EH (cell line): ENCODE measurements around the gene PMIS2.

Experiments used
- DNase-seq: peaks from one replicate; pipeline ENCODE4 v3.0.0-alpha.2; 2015; ENCODE audit warnings: low read depth

Gene PMIS2

GRCh38 chr19:35585848-35586247 lies at the start of gene PMIS2:
Gene PMIS2 (plus strand): TSS chr19:35586173. CDS start chr19:35586260, 87 bp downstream.
- peak; percentile 12 for DNase-seq

GRCh38 chr19:35539314-35539713 lies 46.7 kb upstream of the PMIS2 start:
- no peak for DNase-seq

- no peak for DNase-seq
Measured at GRCh38 chr19:35539850-35540249, 46.1 kb upstream of the PMIS2 start.

- DNase-seq = no peak
Measured at GRCh38 chr19:35540356-35540927, 45.5 kb upstream of the PMIS2 start.

GRCh38 chr19:35542209-35542608 lies 43.8 kb upstream of the PMIS2 start:
- DNase-seq = no peak

- no peak for DNase-seq
Measured at GRCh38 chr19:35543280-35544109, 42.5 kb upstream of the PMIS2 start.

GRCh38 chr19:35544110-35544802 lies 41.7 kb upstream of the PMIS2 start:
- DNase-seq = no peak

DNA sequence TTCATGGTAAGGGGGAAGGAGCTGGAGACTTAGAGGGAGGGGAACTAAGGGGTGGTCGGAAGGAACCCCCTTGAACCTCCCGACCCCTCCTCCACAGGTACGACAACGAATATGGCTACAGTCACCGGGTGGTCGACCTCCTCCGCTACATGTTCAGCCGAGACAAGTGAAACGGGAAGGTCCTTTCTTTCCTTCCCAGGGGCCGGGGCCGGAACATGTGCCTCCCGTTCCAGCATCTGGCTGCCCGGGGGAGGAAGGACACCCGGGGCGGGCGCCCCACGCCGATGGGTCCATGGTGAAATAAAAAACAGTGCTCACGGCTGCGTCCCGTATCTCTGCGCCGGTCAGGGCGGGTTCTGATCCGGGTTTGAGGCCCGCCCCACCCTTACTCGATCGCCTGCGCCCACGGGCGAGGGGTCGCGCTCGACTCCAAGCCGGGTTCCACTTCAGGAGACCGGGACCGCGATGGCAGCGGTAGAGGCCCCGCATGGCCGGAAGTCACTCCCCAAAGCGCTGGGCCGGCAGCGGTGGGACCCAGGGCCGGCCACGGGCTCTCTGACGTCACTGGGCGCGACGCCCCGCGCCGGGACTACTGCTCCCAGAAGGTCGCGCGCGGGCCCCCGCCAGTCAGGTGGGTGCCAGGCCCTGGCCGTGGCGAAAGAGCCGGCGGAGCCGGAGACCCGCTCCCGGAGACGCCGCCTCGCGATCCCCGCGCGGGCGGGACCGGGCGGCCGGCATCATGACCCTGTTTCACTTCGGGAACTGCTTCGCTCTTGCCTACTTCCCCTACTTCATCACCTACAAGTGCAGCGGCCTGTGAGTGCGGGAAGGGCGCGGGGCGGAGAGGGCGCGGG lies 40.7 kb upstream of the PMIS2 start, which contains the start of gene TMEM147:
Gene TMEM147, plus strand, starts transcription at position 626 of the 854 bp plus-strand sequence. Its CDS starts 114 bp downstream, at position 740.
- peak; percentile 89 for DNase-seq

DNA sequence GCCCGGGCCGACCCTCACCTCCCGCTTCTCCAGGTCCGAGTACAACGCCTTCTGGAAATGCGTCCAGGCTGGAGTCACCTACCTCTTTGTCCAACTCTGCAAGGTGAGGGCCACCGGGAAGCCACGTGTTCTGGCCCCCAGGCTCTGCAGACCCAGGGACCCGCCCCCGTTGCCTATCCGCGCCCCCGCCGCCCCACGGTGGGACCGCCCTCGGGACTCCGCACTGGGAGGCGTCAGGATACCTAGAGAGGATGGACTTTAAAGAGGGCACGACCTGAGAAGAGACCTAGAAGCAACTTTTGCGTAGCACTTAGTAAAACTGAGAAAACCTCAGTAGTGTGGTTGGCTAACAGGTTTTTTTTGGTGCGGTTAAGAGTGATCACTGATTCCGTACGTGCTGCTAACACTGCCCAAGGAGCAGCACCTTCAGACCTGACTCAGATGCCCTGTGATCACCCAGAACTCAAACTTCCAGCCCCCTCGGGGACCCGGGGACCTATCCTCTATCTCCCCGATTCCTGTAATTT lies 40.1 kb upstream of the PMIS2 start:
- DNase-seq = peak; percentile 34

DNA sequence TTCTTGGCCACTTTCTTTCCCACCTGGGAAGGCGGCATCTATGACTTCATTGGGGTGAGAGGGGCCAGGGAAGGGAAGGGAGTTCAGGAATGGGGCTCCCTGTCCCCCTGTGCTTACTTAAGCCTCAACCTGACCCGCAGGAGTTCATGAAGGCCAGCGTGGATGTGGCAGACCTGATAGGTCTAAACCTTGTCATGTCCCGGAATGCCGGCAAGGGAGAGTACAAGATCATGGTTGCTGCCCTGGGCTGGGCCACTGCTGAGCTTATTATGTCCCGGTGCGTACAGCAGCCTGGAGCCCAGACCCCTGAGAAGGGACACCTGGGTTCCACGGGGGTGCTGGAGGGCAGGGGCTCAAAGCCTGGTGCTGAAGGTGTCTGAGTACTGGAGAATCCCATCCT lies 39.4 kb upstream of the PMIS2 start:
- no peak for DNase-seq

GRCh38 chr19:35549174-35549788 lies 36.7 kb upstream of the PMIS2 start:
- peak; percentile 72 for DNase-seq

- DNase-seq = no peak
Measured at GRCh38 chr19:35549879-35550523, 36.0 kb upstream of the PMIS2 start.

- no peak for DNase-seq
Measured at GRCh38 chr19:35551091-35551810, 34.7 kb upstream of the PMIS2 start.

- DNase-seq = no peak
Measured at GRCh38 chr19:35552534-35553384, 33.2 kb upstream of the PMIS2 start.

GRCh38 chr19:35553385-35554000 lies 32.5 kb upstream of the PMIS2 start:
- DNase-seq = no peak

DNA sequence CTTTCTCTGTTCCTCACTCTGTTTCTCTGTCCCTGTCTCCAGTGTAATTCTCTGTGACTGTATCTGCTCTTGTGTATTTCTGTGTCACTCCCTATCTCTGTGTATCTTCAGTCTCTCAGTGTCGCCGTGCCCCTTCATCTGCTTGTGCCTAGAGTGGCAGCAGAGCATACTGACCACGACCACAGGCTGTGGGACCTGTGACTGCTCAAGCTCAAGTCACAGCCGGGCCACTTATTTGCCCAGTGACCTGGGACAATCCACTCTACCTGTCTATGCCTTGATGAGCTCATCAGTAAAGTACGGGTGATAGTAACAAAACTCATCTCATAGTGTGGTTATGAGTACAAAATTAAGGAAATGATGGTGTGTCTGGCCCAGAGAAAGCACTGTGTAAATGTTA lies 31.9 kb upstream of the PMIS2 start:
- no peak for DNase-seq

GRCh38 chr19:35555301-35556005 lies 30.5 kb upstream of the PMIS2 start:
- peak; percentile 55 for DNase-seq

DNA sequence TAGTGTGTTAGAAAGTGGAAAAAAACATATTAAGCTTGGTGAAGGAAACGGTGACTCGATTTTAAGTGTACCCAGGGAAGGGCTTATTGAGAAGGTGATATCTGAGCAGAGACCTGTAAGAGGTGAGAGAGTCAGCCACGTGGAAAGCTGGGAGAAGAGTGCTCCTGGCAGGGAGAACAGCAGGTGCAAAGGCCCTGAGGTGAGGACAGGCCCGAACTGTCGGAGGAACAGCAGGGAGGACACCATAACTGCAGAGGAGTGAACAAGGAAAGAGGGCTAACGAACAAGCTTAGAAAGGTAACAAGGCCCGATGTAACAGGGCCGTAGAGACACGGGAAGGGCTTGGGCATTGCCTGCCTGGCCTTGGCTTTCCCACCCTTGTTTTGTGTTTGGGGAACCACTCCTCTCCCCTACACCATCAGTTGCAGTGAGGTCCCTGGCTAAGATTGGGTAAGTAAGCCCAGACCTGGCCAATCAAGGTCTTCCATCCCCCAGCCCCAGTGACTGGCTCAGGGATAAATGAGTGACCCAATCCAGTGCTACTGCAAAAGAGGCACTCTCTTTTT lies 29.9 kb upstream of the PMIS2 start:
- no peak for DNase-seq
